SK-N-SH (cell line): ENCODE data around the gene AGBL4. TPM values are rescaled to one million over a fixed set of nuclear protein-coding genes. Genes with fewer than 3 reads are reported as not detected.

Source experiments
- CTCF ChIA-PET: fragments of 300-600, 350-600 bp; formaldehyde crosslinking; extraction: SDS; loops from one replicate; lab custom pipeline; 2021; lab: Yijun Ruan, JAX
- POLR2A ChIA-PET: fragments of 350-600 bp; sonication (Branson Sonifier 250); formaldehyde crosslinking; extraction: SDS; loops from one replicate; lab custom pipeline; 2020; ENCODE audit warnings: antibody characterized with exemption, inconsistent platforms; lab: Yijun Ruan, JAX
- DNase-seq: peaks from one replicate; pipeline ENCODE4 v3.0.0; 2012
- H2AFZ ChIP-seq: fragments of 200-600 bp; sonication (generic); 2 replicates; pipeline ENCODE4 v1.8.1; 2016; ENCODE audit warnings: antibody characterized with exemption, mild to moderate bottlenecking, low read depth
- H3F3A ChIP-seq: fragments of 200-600 bp; sonication (generic); replicated peaks from 2 replicates; pipeline ENCODE3; 2016; ENCODE audit warnings: antibody characterized with exemption, mild to moderate bottlenecking; ENCODE audit not compliant: insufficient read depth
- H3K27ac ChIP-seq, 2 experiments: fragments of 200-500 bp in 1 of 2; fragments of 200-600 bp in 1 of 2; sonication (Bioruptor generic) in 1 of 2; sonication (generic), shearing (Covaris generic) in 1 of 2; 2 replicates each; pipeline versions ENCODE4 v1.5.1 to v1.6.1; 2014 to 2016; ENCODE audit warnings: low read depth in 2 of 2, inconsistent platforms in 1 of 2, low read length in 1 of 2, mild to moderate bottlenecking in 1 of 2, mixed read lengths in 1 of 2
- H3K27me3 ChIP-seq: fragments of 200-600 bp; sonication (generic), shearing (Covaris generic); 2 replicates; pipeline ENCODE4 v1.6.1; 2016; ENCODE audit warnings: mixed run types; ENCODE audit not compliant: insufficient read depth
- H3K36me3 ChIP-seq, 2 experiments: fragments of 200-500 bp in 1 of 2; fragments of 200-600 bp in 1 of 2; sonication (Bioruptor generic) in 1 of 2; sonication (generic) in 1 of 2; replicated peaks in 1 of 2; 2 replicates each; pipeline versions ENCODE3 to v1.5.1; 2014 to 2016; ENCODE audit warnings: low read length in 1 of 2, mild to moderate bottlenecking in 1 of 2; ENCODE audit not compliant: insufficient read depth in 2 of 2, control insufficient read depth in 1 of 2
- H3K4me1 ChIP-seq, 2 experiments: fragments of 200-500 bp in 1 of 2; fragments of 200-600 bp in 1 of 2; sonication (Bioruptor generic) in 1 of 2; sonication (generic), shearing (Covaris generic) in 1 of 2; 2 replicates each; pipeline versions ENCODE4 v1.5.1 to v1.6.1; 2014 to 2016; ENCODE audit warnings: low read depth in 1 of 2, low read length in 1 of 2, mixed run types in 1 of 2; ENCODE audit not compliant: insufficient read depth in 2 of 2, control insufficient read depth in 1 of 2
- H3K4me2 ChIP-seq: fragments of 200-600 bp; sonication (generic), shearing (Covaris generic); 2 replicates; pipeline ENCODE4 v1.6.1; 2017; ENCODE audit warnings: mixed run types
- H3K4me3 ChIP-seq, 2 experiments: fragments of 200-500 bp in 1 of 2; fragments of 200-600 bp in 1 of 2; sonication (Bioruptor generic) in 1 of 2; sonication (generic), shearing (Covaris generic) in 1 of 2; 2 replicates each; pipeline versions ENCODE4 v1.5.1 to v1.8.1; 2014 to 2016; ENCODE audit warnings: low read depth in 2 of 2, inconsistent platforms in 1 of 2, low read length in 1 of 2, mild to moderate bottlenecking in 1 of 2, mixed read lengths in 1 of 2, moderate library complexity in 1 of 2
- H3K79me2 ChIP-seq: fragments of 200-600 bp; sonication (generic); 2 replicates; pipeline ENCODE4 v1.8.1; 2017; ENCODE audit warnings: mild to moderate bottlenecking; ENCODE audit not compliant: insufficient read depth
- H3K9ac ChIP-seq: fragments of 200-600 bp; sonication (generic); 2 replicates; pipeline ENCODE4 v1.6.1; 2017; ENCODE audit warnings: mixed run types
- H3K9me2 ChIP-seq: fragments of 200-600 bp; sonication (generic); 2 replicates; pipeline ENCODE4 v1.6.1; 2017; ENCODE audit warnings: mixed run types
- H3K9me3 ChIP-seq: fragments of 200-600 bp; sonication (generic); 2 replicates; pipeline ENCODE4 v1.6.1; 2017; ENCODE audit warnings: mixed run types, mild to moderate bottlenecking, moderate library complexity
- H4K20me1 ChIP-seq: fragments of 200-600 bp; sonication (generic); 2 replicates; pipeline ENCODE4 v1.6.1; 2017; ENCODE audit warnings: mild to moderate bottlenecking, mixed run types; ENCODE audit not compliant: insufficient read depth
- CTCF ChIP-seq: fragments of 200-600 bp; sonication (generic); IDR thresholded peaks from 2 replicates; pipeline ENCODE4 v1.6.1; 2017; ENCODE audit warnings: antibody characterized with exemption, mild to moderate bottlenecking, moderate library complexity
- FOXM1 ChIP-seq: IDR thresholded peaks from 2 replicates; pipeline ENCODE4 v1.4.0; 2012; ENCODE audit warnings: low read depth, mild to moderate bottlenecking
- GABPA ChIP-seq: IDR thresholded peaks from 2 replicates; pipeline ENCODE4 v1.4.0; 2012; ENCODE audit warnings: low read depth, mild to moderate bottlenecking
- GATA2 ChIP-seq: sonication (generic); formaldehyde crosslinking; IDR thresholded peaks from 2 replicates; pipeline ENCODE4 v1.5.0; 2020; ENCODE audit warnings: mild to moderate bottlenecking, missing genetic modification reagents
- MEF2A ChIP-seq: IDR thresholded peaks from 2 replicates; pipeline ENCODE4 v1.4.0; 2012; ENCODE audit warnings: low read depth, borderline replicate concordance
- MXI1 ChIP-seq: IDR thresholded peaks from 2 replicates; pipeline ENCODE4 v1.6.1; 2012; ENCODE audit warnings: mild to moderate bottlenecking, low read depth, low read length, improper control_type of control experiment
- RAD21 ChIP-seq: IDR thresholded peaks from 2 replicates; pipeline ENCODE4 v1.6.1; 2012; ENCODE audit warnings: mild to moderate bottlenecking, low read length
- RXRA ChIP-seq: IDR thresholded peaks from 2 replicates; pipeline ENCODE4 v1.4.0; 2012; ENCODE audit warnings: low read depth, mild to moderate bottlenecking, borderline replicate concordance
- SIN3A ChIP-seq: IDR thresholded peaks from 2 replicates; pipeline ENCODE4 v1.6.1; 2012; ENCODE audit warnings: low read depth, mild to moderate bottlenecking, low read length, moderate library complexity, borderline replicate concordance
- TCF12 ChIP-seq: IDR thresholded peaks from 2 replicates; pipeline ENCODE4 v1.4.0; 2012
- ZBTB33 ChIP-seq: IDR thresholded peaks from 2 replicates; pipeline ENCODE4 v1.4.0; 2012; ENCODE audit warnings: low read depth, borderline replicate concordance
- WGBS: methylation state at CpG from one replicate; pipeline ENCODE4 v1.1.6; 2017; ENCODE audit warnings: low lambda C conversion rate; 5-methylcytosine and 5-hydroxymethylcytosine counted together
- polyA plus RNA-seq, 3 experiments: library from polyadenylated mRNA; depleted of rRNA; stranded (reverse); fragments of >200 nt; gene quantifications; 2 replicates each; pipeline ENCODE4 v1.2.3, GENCODE V29; 2012

The AGBL4 gene
- polyA plus RNA-seq, 1 of the 3 experiments (the other 2 are of a cell fraction), result 0.07 TPM

GRCh38 chr1:48841461-48841860, 1182.3 kb downstream of the AGBL4 start:
- Histone ChIP-seq H3K27me3 (no peaks in the 10 kb centered on the region), H3K4me3 (no peak overlapping the region), H3K9me3 (no peaks in the 10 kb centered on the region), H3K36me3 (no peaks in the 10 kb centered on the region), H3K9me2 (no peaks in the 10 kb centered on the region), H3K4me1 (peaks cover 0 to 3% of the 10 kb centered on the region in 2 experiments; a peak in 2 of 4 replicates), H3F3A (no peaks in the 10 kb centered on the region), H2AFZ (no peak overlapping the region), H3K9ac (no peak overlapping the region), H4K20me1 (no peaks in the 10 kb centered on the region), H3K4me2 (no peak overlapping the region), H3K27ac (peak overlapping the region in 1 of 2 experiments; percentile 28; a peak in 1 of 4 replicates), H3K79me2 (no peaks in the 10 kb centered on the region)
- no peak for TF ChIP-seq RAD21
- TF ChIP-seq CTCF, result no peak
- no peak for TF ChIP-seq FOXM1
- TF ChIP-seq GATA2 (CRISPR knock-in tag), result peak; percentile 30; the same call in 1 of the 2 replicates
- TF ChIP-seq TCF12, result peak; percentile 16; the same call in 1 of the 2 replicates
- no peak for TF ChIP-seq GABPA
- TF ChIP-seq MEF2A, result no peak
- no peak for TF ChIP-seq SIN3A
- CTCF ChIA-PET, result interaction anchor here (1.0 to 2.0 kb wide), 2 partner anchors 74 to 164 kb away, joined by 3 to 6 read pairs; no protein-coding TSS in a partner anchor
- WGBS, result 91% methylated on average over 3 of the region's 3 CpGs
- POLR2A ChIA-PET, result no interaction called here
- DNase-seq, result no peak

GRCh38 chr1:48831120-48831978, 1192.4 kb downstream of the AGBL4 start:
- CTCF ChIA-PET, result interaction anchor here (0.6 kb wide), 1 partner anchor 1425 kb away, joined by 3 read pairs; no protein-coding TSS in a partner anchor
- H3K9ac ChIP-seq, result no peak overlapping the region
- H2AFZ ChIP-seq, result no peak overlapping the region
- no peaks in the 10 kb centered on the region for H4K20me1 ChIP-seq
- H3K9me3 ChIP-seq, result no peaks in the 10 kb centered on the region
- no peaks in the 10 kb centered on the region for H3K79me2 ChIP-seq
- 91% methylated on average over 4 of the region's 4 CpGs for WGBS
- POLR2A ChIA-PET, result no interaction called here
- no peak overlapping the region for H3K4me3 ChIP-seq
- H3K4me1 ChIP-seq, result peaks cover 0 to 5% of the 10 kb centered on the region in 2 experiments; a peak in 2 of 4 replicates
- no peak overlapping the region for H3K27ac ChIP-seq
- H3K36me3 ChIP-seq, result no peaks in the 10 kb centered on the region
- H3F3A ChIP-seq, result no peaks in the 10 kb centered on the region
- H3K4me2 ChIP-seq, result no peak overlapping the region
- no peak for DNase-seq
- no peaks in the 10 kb centered on the region for H3K27me3 ChIP-seq
- TF ChIP-seq MXI1 (no peak), GATA2 (CRISPR knock-in tag) (no peak), RXRA (no peak), ZBTB33 (no peak)
- no peaks in the 10 kb centered on the region for H3K9me2 ChIP-seq
